Measurements from ENCODE around the gene TMA7.

The TMA7 gene

GRCh38 chr3:48417529-48418108, 22.4 kb upstream of the TMA7 start:
- no peak for TF ChIP-seq CTCF (IDR thresholded peaks at IDR 0.05)
- Histone ChIP-seq H3K4me1 (ENCODE audit: control insufficient read depth in 1 of 2, insufficient read depth in 1 of 2, low read depth in 1 of 2, low read length in 1 of 2) (no peaks in the 10 kb centered on the region), H3K27me3 (no peaks in the 10 kb centered on the region), H3K4me3 (ENCODE audit: low read depth in 1 of 2, low read length in 1 of 2) (no peak overlapping the region), H3K36me3 (no peaks in the 10 kb centered on the region), H3K9me3 (no peaks in the 10 kb centered on the region), H3K27ac (no peak overlapping the region)

- H3K4me1 ChIP-seq (ENCODE audit: control insufficient read depth in 1 of 2, insufficient read depth in 1 of 2, low read depth in 1 of 2, low read length in 1 of 2) = no peaks in the 10 kb centered on the region
- H3K27me3 ChIP-seq = no peaks in the 10 kb centered on the region
- no peak for TF ChIP-seq CTCF (IDR thresholded peaks at IDR 0.05)
- no peaks in the 10 kb centered on the region for H3K9me3 ChIP-seq
- H3K36me3 ChIP-seq = no peaks in the 10 kb centered on the region
- no peak overlapping the region for H3K27ac ChIP-seq
- no peak overlapping the region for H3K4me3 ChIP-seq (ENCODE audit: low read depth in 1 of 2, low read length in 1 of 2)
These were observed 21.9 kb upstream of the TMA7 start for GRCh38 chr3:48418140-48418539.

- Histone ChIP-seq H3K27me3 (no peaks in the 10 kb centered on the region), H3K4me3 (ENCODE audit: low read depth in 1 of 2, low read length in 1 of 2) (no peak overlapping the region), H3K27ac (no peak overlapping the region), H3K36me3 (no peaks in the 10 kb centered on the region), H3K4me1 (ENCODE audit: control insufficient read depth in 1 of 2, insufficient read depth in 1 of 2, low read depth in 1 of 2, low read length in 1 of 2) (no peaks in the 10 kb centered on the region), H3K9me3 (no peaks in the 10 kb centered on the region)
- no peak for TF ChIP-seq CTCF (IDR thresholded peaks at IDR 0.05)
These were observed 21.4 kb upstream of the TMA7 start for GRCh38 chr3:48418651-48419050.

GRCh38 chr3:48419149-48419548, 20.9 kb upstream of the TMA7 start:
- Histone ChIP-seq H3K36me3 (no peaks in the 10 kb centered on the region), H3K27me3 (no peaks in the 10 kb centered on the region), H3K4me1 (ENCODE audit: control insufficient read depth in 1 of 2, insufficient read depth in 1 of 2, low read depth in 1 of 2, low read length in 1 of 2) (no peaks in the 10 kb centered on the region), H3K9me3 (no peaks in the 10 kb centered on the region), H3K4me3 (ENCODE audit: low read depth in 1 of 2, low read length in 1 of 2) (no peak overlapping the region), H3K27ac (no peak overlapping the region)
- TF ChIP-seq CTCF (IDR thresholded peaks at IDR 0.05) = no peak

GRCh38 chr3:48419597-48419996, 20.5 kb upstream of the TMA7 start:
- Histone ChIP-seq H3K4me3 (ENCODE audit: low read depth in 1 of 2, low read length in 1 of 2) (no peak overlapping the region), H3K9me3 (no peaks in the 10 kb centered on the region), H3K27ac (no peak overlapping the region), H3K4me1 (ENCODE audit: control insufficient read depth in 1 of 2, insufficient read depth in 1 of 2, low read depth in 1 of 2, low read length in 1 of 2) (no peaks in the 10 kb centered on the region), H3K27me3 (no peaks in the 10 kb centered on the region), H3K36me3 (no peaks in the 10 kb centered on the region)
- no peak for TF ChIP-seq CTCF (IDR thresholded peaks at IDR 0.05)

- Histone ChIP-seq H3K4me1 (ENCODE audit: control insufficient read depth in 1 of 2, insufficient read depth in 1 of 2, low read depth in 1 of 2, low read length in 1 of 2) (no peaks in the 10 kb centered on the region), H3K36me3 (no peaks in the 10 kb centered on the region)
These were observed 19.5 kb upstream of the TMA7 start for GRCh38 chr3:48420561-48420960.

More at GRCh38 chr3:48420561-48420960, 19.5 kb upstream of the TMA7 start:
- Histone ChIP-seq H3K27me3 (no peaks in the 10 kb centered on the region), H3K9me3 (no peaks in the 10 kb centered on the region), H3K4me3 (ENCODE audit: low read depth in 1 of 2, low read length in 1 of 2) (no peak overlapping the region), H3K27ac (no peak overlapping the region)
- no peak for TF ChIP-seq CTCF (IDR thresholded peaks at IDR 0.05)

All from neutrophil (primary cell).